ENCODE measurements around the gene SAE1. TPM values are rescaled to one million over a fixed set of nuclear protein-coding genes. Genes with fewer than 3 reads are reported as not detected.

Gene SAE1
- total RNA-seq, 4 donors from 2014 or later, result 36.5 to 50.7 (median 49.2) TPM

- DNase-seq (ENCODE audit: low spot score) (no peak), ATAC-seq (ENCODE audit: low FRiP score) (no peak)
- TF ChIP-seq CTCF (IDR thresholded peaks at IDR 0.05), result no peak
Measured at GRCh38 chr19:47179653-47180310, 49.1 kb downstream of the SAE1 start.

- DNase-seq (ENCODE audit: low spot score), result no peak
- TF ChIP-seq CTCF (IDR thresholded peaks at IDR 0.05), result no peak
- ATAC-seq (ENCODE audit: low FRiP score), result no peak
Measured at GRCh38 chr19:47183601-47184000, 53.0 kb downstream of the SAE1 start.

DNA sequence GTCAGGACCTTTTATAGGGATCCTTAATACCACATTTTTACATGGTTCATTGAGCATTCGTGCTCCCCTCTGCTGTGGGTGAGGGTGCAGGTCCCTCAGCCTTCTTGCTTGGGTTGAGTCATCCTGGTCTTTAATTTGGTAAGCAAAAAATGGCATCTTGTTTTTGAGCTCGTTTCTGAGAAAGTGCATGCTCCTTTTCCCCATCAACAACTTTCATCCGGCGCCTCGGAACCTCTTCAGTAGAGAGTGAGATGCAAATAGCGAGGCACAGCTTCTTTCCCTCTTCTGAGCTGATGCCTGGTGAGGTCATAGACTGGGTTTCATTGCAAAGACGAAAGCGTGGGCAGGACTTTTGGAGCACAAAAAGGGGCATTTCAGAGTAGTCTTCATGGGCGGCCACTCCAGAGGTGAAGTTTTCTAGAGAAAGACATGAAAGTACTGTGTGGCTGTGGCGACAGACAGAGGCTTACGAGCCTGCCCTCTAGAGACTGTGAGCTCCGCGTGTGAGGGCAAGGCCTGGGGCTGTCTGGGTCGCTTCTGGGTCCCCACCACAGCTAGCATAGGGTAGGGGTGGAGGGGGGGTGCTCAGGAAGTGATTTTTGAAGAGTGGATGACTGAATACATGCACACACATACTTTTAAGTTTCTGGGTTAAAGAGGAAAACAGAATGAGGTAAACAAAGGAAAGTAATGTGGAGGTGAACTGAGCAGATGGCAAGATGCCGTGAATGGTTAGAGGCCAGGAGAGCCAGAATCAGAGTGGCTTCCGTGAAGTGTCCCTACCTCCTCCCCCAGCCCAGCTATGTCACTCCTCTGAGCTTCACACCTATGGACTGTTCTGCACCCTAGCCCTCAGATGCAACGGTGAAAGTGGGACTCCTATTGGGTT lies 56.1 kb downstream of the SAE1 start:
- DNase-seq (ENCODE audit: low spot score) (no peak), ATAC-seq (ENCODE audit: low FRiP score) (no peak)
- no peak for TF ChIP-seq CTCF (IDR thresholded peaks at IDR 0.05)

DNA sequence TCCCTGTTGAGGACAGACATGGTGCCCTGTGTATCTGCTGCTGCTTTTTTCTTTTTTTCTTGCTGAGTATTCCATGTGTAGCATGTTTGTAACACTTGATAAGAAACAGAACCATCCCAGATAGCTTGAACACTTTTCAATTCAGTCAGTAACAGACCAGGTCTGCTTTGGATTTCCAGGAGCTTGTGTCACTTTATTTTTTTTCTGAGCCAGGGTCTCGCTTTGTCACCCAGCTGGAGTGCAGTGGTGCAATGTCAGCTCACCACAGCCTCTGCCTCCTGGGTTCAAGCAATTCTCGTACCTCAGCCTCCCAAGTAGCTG lies 56.7 kb downstream of the SAE1 start:
- ATAC-seq (ENCODE audit: low FRiP score), result no peak
- DNase-seq (ENCODE audit: low spot score), result no peak
- TF ChIP-seq CTCF (IDR thresholded peaks at IDR 0.05), result no peak

DNA sequence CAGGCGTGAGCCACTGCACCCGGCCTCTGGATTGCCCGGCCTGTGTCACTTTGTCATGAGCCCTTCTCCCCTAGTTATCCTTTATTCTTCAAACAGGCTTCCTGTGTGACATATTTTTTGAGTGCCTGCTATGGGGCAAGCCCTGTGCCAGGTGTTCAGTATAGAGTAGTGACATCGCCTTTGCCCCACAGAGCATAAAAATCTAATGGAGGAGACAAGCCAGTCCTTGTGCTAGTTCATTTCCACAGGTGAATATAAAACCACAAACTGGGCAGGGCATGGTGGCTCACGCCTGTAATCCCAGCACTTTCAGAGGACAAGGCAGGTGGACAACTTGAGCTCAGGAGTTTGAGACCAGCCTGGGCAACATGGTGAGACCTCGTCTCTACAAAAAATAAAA lies 57.2 kb downstream of the SAE1 start:
- ATAC-seq (ENCODE audit: low FRiP score) (no peak), DNase-seq (ENCODE audit: low spot score) (no peak)
- TF ChIP-seq CTCF (IDR thresholded peaks at IDR 0.05), result no peak

DNA sequence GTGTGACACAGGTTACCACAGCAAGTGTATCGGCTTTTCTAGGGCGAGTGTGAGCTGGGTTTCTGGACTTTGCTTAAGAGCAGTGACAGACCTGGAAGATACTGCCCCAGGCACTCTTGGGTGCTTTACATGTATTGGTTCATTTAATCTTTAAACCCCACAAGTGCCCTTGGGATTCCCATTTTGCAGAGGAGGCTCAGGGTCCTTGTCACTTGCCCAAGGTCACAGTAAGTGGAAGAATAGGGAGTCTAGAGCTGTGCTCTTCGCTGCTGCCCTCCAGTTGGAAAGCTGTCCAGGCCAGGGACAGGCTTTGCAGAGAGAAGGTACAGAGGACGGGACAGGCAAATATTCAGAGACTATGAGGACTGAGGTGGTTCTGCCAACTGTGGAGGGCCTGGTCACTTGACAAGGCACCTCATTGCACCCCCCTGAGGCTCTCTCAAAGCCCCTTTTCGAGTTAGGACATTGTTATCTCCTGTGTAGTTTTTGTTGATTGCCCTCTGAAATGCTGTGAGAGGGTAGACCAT lies 57.9 kb downstream of the SAE1 start:
- DNase-seq (ENCODE audit: low spot score), result no peak
- no peak for ATAC-seq (ENCODE audit: low FRiP score)
- TF ChIP-seq CTCF (IDR thresholded peaks at IDR 0.05), result no peak
